ENCODE results near the gene NANOS3.

Gene NANOS3

GRCh38 chr19:13885826-13886365 lies 9.0 kb downstream of the NANOS3 start:
- no peak for DNase-seq (ENCODE audit: low read depth in 2 of 2)

GRCh38 chr19:13887018-13887436 lies 10.1 kb downstream of the NANOS3 start:
- peak in 1 of 2 donors; percentile 33 for DNase-seq (ENCODE audit: low read depth in 2 of 2)

GRCh38 chr19:13887517-13887916 lies 10.6 kb downstream of the NANOS3 start:
- DNase-seq (ENCODE audit: low read depth in 2 of 2), result no peak

- DNase-seq (ENCODE audit: low read depth in 2 of 2), result no peak
These were observed 11.3 kb downstream of the NANOS3 start for GRCh38 chr19:13888281-13888680.

- DNase-seq (ENCODE audit: low read depth in 2 of 2), result no peak
These were observed 13.2 kb downstream of the NANOS3 start for GRCh38 chr19:13890136-13890535.

- DNase-seq (ENCODE audit: low read depth in 2 of 2), result no peak
These were observed 15.9 kb downstream of the NANOS3 start for GRCh38 chr19:13892870-13893269.

- DNase-seq (ENCODE audit: low read depth in 2 of 2), result no peak
These were observed 17.6 kb downstream of the NANOS3 start for GRCh38 chr19:13894552-13894951.

- no peak for DNase-seq (ENCODE audit: low read depth in 2 of 2)
These were observed 19.3 kb downstream of the NANOS3 start for GRCh38 chr19:13896227-13896626.

GRCh38 chr19:13899393-13899792 lies 22.5 kb downstream of the NANOS3 start:
- no peak for DNase-seq (ENCODE audit: low read depth in 2 of 2)

- no peak for DNase-seq (ENCODE audit: low read depth in 2 of 2)
These were observed 23.1 kb downstream of the NANOS3 start for GRCh38 chr19:13899912-13900584.

GRCh38 chr19:13902993-13903555 lies 26.1 kb downstream of the NANOS3 start:
- DNase-seq (ENCODE audit: low read depth in 2 of 2), result no peak

- peak; percentile 91 to 94 for DNase-seq (ENCODE audit: low read depth in 2 of 2)
These were observed 28.9 kb downstream of the NANOS3 start, which contains the start of the genes BRME1 and CC2D1A for GRCh38 chr19:13905634-13906520. BRME1 (minus strand) TSS chr19:13906117; CDS start chr19:13904892, 1,225 bp downstream. CC2D1A (plus strand) TSS chr19:13906201; CDS start chr19:13906442, 241 bp downstream.

GRCh38 chr19:13906521-13906904 lies 29.6 kb downstream of the NANOS3 start:
- no peak for DNase-seq (ENCODE audit: low read depth in 2 of 2)

- DNase-seq (ENCODE audit: low read depth in 2 of 2), result no peak
These were observed 30.0 kb downstream of the NANOS3 start for GRCh38 chr19:13906910-13907309.

GRCh38 chr19:13908674-13909073 lies 31.7 kb downstream of the NANOS3 start:
- DNase-seq (ENCODE audit: low read depth in 2 of 2), result no peak

- no peak for DNase-seq (ENCODE audit: low read depth in 2 of 2)
These were observed 32.5 kb downstream of the NANOS3 start for GRCh38 chr19:13909430-13909829.

GRCh38 chr19:13913352-13913751 lies 36.4 kb downstream of the NANOS3 start:
- DNase-seq (ENCODE audit: low read depth in 2 of 2), result no peak

- no peak for DNase-seq (ENCODE audit: low read depth in 2 of 2)
These were observed 37.8 kb downstream of the NANOS3 start for GRCh38 chr19:13914777-13915176.

GRCh38 chr19:13917888-13918406 lies 41.0 kb downstream of the NANOS3 start:
- DNase-seq (ENCODE audit: low read depth in 2 of 2), result no peak

GRCh38 chr19:13918726-13919411 lies 41.9 kb downstream of the NANOS3 start:
- DNase-seq (ENCODE audit: low read depth in 2 of 2), result no peak

GRCh38 chr19:13920524-13920923 lies 43.6 kb downstream of the NANOS3 start:
- no peak for DNase-seq (ENCODE audit: low read depth in 2 of 2)

Measured in stimulated activated CD8-positive, alpha-beta memory T cell treated with anti-CD3 and anti-CD28 coated beads, Interleukin-7, amount 100 ng/mL, for 4 hours (primary cell).